HG03342 (cell line): ENCODE results near the gene TGOLN2.

Experiments used
- ATAC-seq: cut with Tn5 transposase; IDR thresholded peaks from one replicate; pipeline ENCODE4 v1.9.1; 2021; ENCODE audit warnings: mild to moderate bottlenecking, moderate library complexity; ENCODE audit not compliant: unreplicated experiment

Gene TGOLN2

DNA sequence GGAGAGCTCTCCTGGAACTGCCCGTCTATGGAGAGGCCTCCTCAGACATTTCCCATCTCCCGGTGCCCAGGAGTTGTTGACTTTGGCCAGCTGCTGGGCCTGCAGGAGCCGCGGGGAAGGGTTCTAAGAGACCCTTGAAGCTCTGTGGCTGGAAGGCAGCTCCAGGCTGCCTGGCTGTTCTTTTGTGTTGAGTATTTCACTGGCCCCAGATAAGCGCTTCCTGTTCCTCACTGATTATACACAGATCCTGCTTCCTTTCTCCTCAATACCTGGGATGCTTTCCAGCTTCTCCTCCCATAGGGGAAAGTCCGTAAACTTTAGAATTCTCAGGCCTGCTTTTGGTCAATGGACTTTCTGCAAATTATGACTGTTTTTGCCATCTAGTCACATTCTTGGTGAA, 57.8 kb downstream of the TGOLN2 start:
- no peak for ATAC-seq
